H9 (cell line): ENCODE data around the gene AP4M1. TPM values are rescaled to one million over a fixed set of nuclear protein-coding genes. Genes with fewer than 3 reads are reported as not detected.

Experiments
- DNase-seq: peaks from one replicate; pipeline ENCODE4 v3.0.0-alpha.2; 2017
- H2AFZ ChIP-seq: one replicate; pipeline ENCODE4 v1.6.1; 2013; ENCODE audit warnings: mild to moderate bottlenecking, low read length, control low read depth, moderate library complexity
- H2AK5ac ChIP-seq: 2 replicates; pipeline ENCODE4 v1.6.1; 2013; ENCODE audit warnings: low read length, control low read depth, mixed read lengths; ENCODE audit not compliant: insufficient read length
- H2BK120ac ChIP-seq: one replicate; pipeline ENCODE4 v1.6.1; 2013; ENCODE audit warnings: low read depth, mild to moderate bottlenecking, low read length, control low read depth, inconsistent platforms; ENCODE audit not compliant: poor library complexity, severe bottlenecking
- H2BK12ac ChIP-seq: 2 replicates; pipeline ENCODE4 v1.6.1; 2013; ENCODE audit warnings: low read length, control low read depth, mixed read lengths, low read depth; ENCODE audit not compliant: insufficient read length
- H2BK15ac ChIP-seq: 2 replicates; pipeline ENCODE4 v1.6.1; 2013; ENCODE audit warnings: low read depth, low read length, control low read depth
- H2BK20ac ChIP-seq: one replicate; pipeline ENCODE4 v1.6.1; 2013; ENCODE audit warnings: low read depth, mild to moderate bottlenecking, low read length, control low read depth, inconsistent platforms; ENCODE audit not compliant: poor library complexity, severe bottlenecking
- H2BK5ac ChIP-seq: 2 replicates; pipeline ENCODE4 v1.6.1; 2013; ENCODE audit warnings: low read length, control low read depth, mixed read lengths; ENCODE audit not compliant: insufficient read length
- H3K14ac ChIP-seq: 2 replicates; pipeline ENCODE4 v1.6.1; 2013; ENCODE audit warnings: low read length, control low read depth; ENCODE audit not compliant: insufficient read depth
- H3K18ac ChIP-seq: 2 replicates; pipeline ENCODE4 v1.6.1; 2013; ENCODE audit warnings: low read depth, mild to moderate bottlenecking, mixed read lengths, low read length, control low read depth; ENCODE audit not compliant: insufficient read length
- H3K23ac ChIP-seq: 2 replicates; pipeline ENCODE4 v1.6.1; 2013; ENCODE audit warnings: low read length, control low read depth, mixed read lengths, low read depth; ENCODE audit not compliant: insufficient read length
- H3K23me2 ChIP-seq: 2 replicates; pipeline ENCODE4 v1.6.1; 2013; ENCODE audit warnings: low read depth, mild to moderate bottlenecking, mixed read lengths, low read length, control low read depth; ENCODE audit not compliant: insufficient read length, poor library complexity, severe bottlenecking
- H3K27ac ChIP-seq: 2 replicates; pipeline ENCODE4 v1.5.1; 2013; ENCODE audit warnings: low read length, control low read depth, mixed read lengths, low read depth; ENCODE audit not compliant: insufficient read length
- H3K27me3 ChIP-seq: 2 replicates; pipeline ENCODE4 v1.6.1; 2013; ENCODE audit warnings: low read length, control low read depth, inconsistent platforms; ENCODE audit not compliant: insufficient read depth
- H3K4ac ChIP-seq: 2 replicates; pipeline ENCODE4 v1.6.1; 2013; ENCODE audit warnings: low read depth, mild to moderate bottlenecking, control low read depth, inconsistent platforms, low read length, moderate library complexity
- H3K4me1 ChIP-seq: 2 replicates; pipeline ENCODE4 v1.6.1; 2013; ENCODE audit warnings: low read length, control low read depth, inconsistent platforms; ENCODE audit not compliant: insufficient read depth
- H3K4me2 ChIP-seq: 2 replicates; pipeline ENCODE4 v1.6.1; 2013; ENCODE audit warnings: low read length, control low read depth, mixed read lengths; ENCODE audit not compliant: insufficient read length, insufficient read depth
- H3K56ac ChIP-seq: 2 replicates; pipeline ENCODE4 v1.6.1; 2013; ENCODE audit warnings: low read depth, mild to moderate bottlenecking, mixed read lengths, low read length, control low read depth; ENCODE audit not compliant: insufficient read length
- H3K79me1 ChIP-seq: 2 replicates; pipeline ENCODE4 v1.6.1; 2013; ENCODE audit warnings: low read depth, mild to moderate bottlenecking, moderate library complexity, low read length, control low read depth, inconsistent platforms; ENCODE audit not compliant: insufficient read depth, poor library complexity, severe bottlenecking
- H3K79me2 ChIP-seq: 2 replicates; pipeline ENCODE4 v1.6.1; 2013; ENCODE audit warnings: low read length, control low read depth, inconsistent platforms; ENCODE audit not compliant: insufficient read depth
- H3K9ac ChIP-seq: 2 replicates; pipeline ENCODE4 v1.6.1; 2013; ENCODE audit warnings: low read length, control low read depth, mixed read lengths; ENCODE audit not compliant: insufficient read length; ENCODE audit errors: extremely low read depth
- H3K9me3 ChIP-seq: one replicate; pipeline ENCODE4 v1.6.1; 2013; ENCODE audit warnings: low read depth, low read length, inconsistent platforms; ENCODE audit not compliant: control insufficient read depth
- H3T11ph ChIP-seq: one replicate; pipeline ENCODE4 v1.6.1; 2013; ENCODE audit warnings: mild to moderate bottlenecking, low read length, control low read depth, inconsistent platforms
- H4K20me1 ChIP-seq: one replicate; pipeline ENCODE4 v1.6.1; 2013; ENCODE audit not compliant: control insufficient read depth, insufficient read length, insufficient read depth
- H4K5ac ChIP-seq: 2 replicates; pipeline ENCODE4 v1.6.1; 2013; ENCODE audit warnings: low read depth, mild to moderate bottlenecking, mixed read lengths, low read length, control low read depth; ENCODE audit not compliant: insufficient read length
- H4K8ac ChIP-seq: replicated peaks from 2 replicates; pipeline ENCODE4 v1.6.1; 2013; ENCODE audit warnings: low read length, control low read depth, mixed read lengths, low read depth; ENCODE audit not compliant: insufficient read length
- H4K91ac ChIP-seq: 2 replicates; pipeline ENCODE4 v1.6.1; 2013; ENCODE audit warnings: low read depth, mild to moderate bottlenecking, moderate library complexity, mixed read lengths, low read length, control low read depth; ENCODE audit not compliant: insufficient read length
- H3K27ac Mint-ChIP-seq, 3 experiments: 2 replicates in 2 of 3; 3 replicates in 1 of 3; pipeline ENCODE4 v1.8.0; 2020 to 2021; ENCODE audit warnings: mixed read lengths in 3 of 3, mild to moderate bottlenecking in 1 of 3, moderate library complexity in 1 of 3
- H3K27me3 Mint-ChIP-seq: 2 replicates; pipeline ENCODE4 v1.8.0; 2021; ENCODE audit warnings: low read depth, mild to moderate bottlenecking, moderate library complexity, mixed read lengths
- H3K36me3 Mint-ChIP-seq, 3 experiments: 2 replicates in 2 of 3; 3 replicates in 1 of 3; pipeline ENCODE4 v1.8.0; 2020 to 2021; ENCODE audit warnings: low read depth in 3 of 3, mixed read lengths in 3 of 3; ENCODE audit not compliant: insufficient read depth in 1 of 3
- H3K4me1 Mint-ChIP-seq, 2 experiments: 2 replicates each; pipeline ENCODE4 v1.8.0; 2020; ENCODE audit warnings: mixed read lengths in 2 of 2
- H3K4me3 Mint-ChIP-seq, 2 experiments: 2 replicates in 1 of 2; 3 replicates in 1 of 2; pipeline ENCODE4 v1.8.0; 2020 to 2021; ENCODE audit warnings: mild to moderate bottlenecking in 2 of 2, mixed read lengths in 2 of 2, moderate library complexity in 1 of 2
- H3K9me3 Mint-ChIP-seq, 2 experiments: 2 replicates in 1 of 2; 3 replicates in 1 of 2; pipeline ENCODE4 v1.8.0; 2020; ENCODE audit warnings: mild to moderate bottlenecking in 2 of 2, mixed read lengths in 2 of 2, moderate library complexity in 1 of 2
- WGBS: extraction: QIAGEN DNeasy Blood & Tissue Kit; methylation state at CpG from one replicate; pipeline ENCODE4 v1.1.7; 2013; ENCODE audit warnings: missing lambda C conversion rate, low lambda C conversion rate, mixed read lengths; ENCODE audit not compliant: insufficient read length; ENCODE audit errors: extremely low coverage; 5-methylcytosine and 5-hydroxymethylcytosine counted together
- total RNA-seq: library from RNA; stranded (reverse); gene quantifications from 2 replicates; pipeline ENCODE4 v1.2.1, GENCODE V29; 2021
- TF ChIP-seq, protein P1 (sequence below): fragments of 200-600 bp; sonication (generic); conservative IDR thresholded peaks from 3 replicates; pipeline ENCODE4 v1.8.0; 2021; ENCODE audit warnings: antibody characterized with exemption, mild to moderate bottlenecking

Gene AP4M1
- total RNA-seq, 1 experiment from 2014 or later: 18.8 TPM

DNA sequence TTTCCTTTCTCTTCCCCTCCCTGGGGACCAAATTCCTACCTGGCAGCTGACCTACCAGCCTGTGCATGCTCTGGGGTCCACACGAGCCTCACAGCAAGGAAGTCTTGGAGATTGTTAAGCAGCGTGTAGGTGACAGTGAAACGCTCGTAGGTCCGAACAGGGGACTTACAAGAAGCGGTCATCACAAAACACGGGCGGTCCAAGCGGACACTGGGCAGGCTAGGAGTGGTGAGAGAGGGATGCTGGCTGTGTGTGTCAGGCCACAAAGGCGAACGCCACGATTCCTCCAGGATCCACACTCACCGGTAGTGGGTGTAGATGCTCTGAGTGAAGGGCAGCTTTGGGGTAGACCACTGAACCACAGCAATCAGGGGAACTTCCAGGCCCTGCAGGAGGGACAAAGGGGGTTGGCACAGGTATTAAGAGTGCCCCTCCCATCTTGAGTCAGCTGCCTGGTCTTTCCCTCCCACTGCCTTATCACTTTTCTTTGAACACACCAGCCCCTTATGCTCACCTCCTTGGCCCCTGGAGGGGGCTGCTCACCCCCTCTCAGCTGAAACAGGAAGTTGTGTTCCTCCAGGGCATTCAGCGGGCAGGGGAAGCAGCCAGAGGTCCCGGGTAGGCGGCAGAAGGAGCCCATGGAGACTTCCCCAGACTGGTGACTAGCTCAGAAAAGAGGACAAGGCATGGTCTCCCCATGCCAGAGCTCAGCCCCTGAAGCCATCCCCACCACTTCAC lies 55.1 kb downstream of the AP4M1 start:
- Mint-ChIP-seq H3K36me3 (peaks cover 21 to 54% (median 53%) of the 10 kb centered on the region in 3 experiments; a peak in 6 of 7 replicates), H3K9me3 (no peaks in the 10 kb centered on the region), H3K27ac (no peak overlapping the region), H3K4me1 (peaks cover 17 to 28% of the 10 kb centered on the region in 2 experiments), H3K27me3 (no peaks in the 10 kb centered on the region; the same call in 1 of the 2 replicates), H3K4me3 (peak overlapping the region; percentile 75 to 82)
- Histone ChIP-seq H3K23me2 (peaks cover 10% of the 10 kb centered on the region), H3K4me2 (peak overlapping the region; percentile 92), H4K8ac (no peak overlapping the region), H3T11ph (no peak overlapping the region), H3K27me3 (no peaks in the 10 kb centered on the region), H3K79me2 (no peaks in the 10 kb centered on the region), H2AFZ (no peak overlapping the region), H2BK12ac (no peak overlapping the region), H3K23ac (no peak overlapping the region), H3K9ac (no peak overlapping the region), H3K18ac (no peak overlapping the region), H3K14ac (no peak overlapping the region), H3K79me1 (peaks cover 2% of the 10 kb centered on the region), H3K4ac (no peak overlapping the region), H3K9me3 (no peaks in the 10 kb centered on the region), H2BK5ac (no peak overlapping the region), H3K56ac (no peak overlapping the region), H4K20me1 (no peaks in the 10 kb centered on the region), H2AK5ac (no peak overlapping the region), H2BK15ac (no peak overlapping the region), H2BK20ac (no peak overlapping the region), H4K91ac (no peak overlapping the region), H2BK120ac (no peak overlapping the region), H3K27ac (no peak overlapping the region), H3K4me1 (no peaks in the 10 kb centered on the region; the same call in 1 of the 2 replicates), H4K5ac (no peak overlapping the region)
- no peak for DNase-seq
- WGBS: no CpG with 5 or more reads among the region's 16 CpGs
- TF ChIP-seq, protein P1, sequence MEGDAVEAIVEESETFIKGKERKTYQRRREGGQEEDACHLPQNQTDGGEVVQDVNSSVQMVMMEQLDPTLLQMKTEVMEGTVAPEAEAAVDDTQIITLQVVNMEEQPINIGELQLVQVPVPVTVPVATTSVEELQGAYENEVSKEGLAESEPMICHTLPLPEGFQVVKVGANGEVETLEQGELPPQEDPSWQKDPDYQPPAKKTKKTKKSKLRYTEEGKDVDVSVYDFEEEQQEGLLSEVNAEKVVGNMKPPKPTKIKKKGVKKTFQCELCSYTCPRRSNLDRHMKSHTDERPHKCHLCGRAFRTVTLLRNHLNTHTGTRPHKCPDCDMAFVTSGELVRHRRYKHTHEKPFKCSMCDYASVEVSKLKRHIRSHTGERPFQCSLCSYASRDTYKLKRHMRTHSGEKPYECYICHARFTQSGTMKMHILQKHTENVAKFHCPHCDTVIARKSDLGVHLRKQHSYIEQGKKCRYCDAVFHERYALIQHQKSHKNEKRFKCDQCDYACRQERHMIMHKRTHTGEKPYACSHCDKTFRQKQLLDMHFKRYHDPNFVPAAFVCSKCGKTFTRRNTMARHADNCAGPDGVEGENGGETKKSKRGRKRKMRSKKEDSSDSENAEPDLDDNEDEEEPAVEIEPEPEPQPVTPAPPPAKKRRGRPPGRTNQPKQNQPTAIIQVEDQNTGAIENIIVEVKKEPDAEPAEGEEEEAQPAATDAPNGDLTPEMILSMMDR: no peak
